Measurements from ENCODE around the gene CR1L. TPM values are rescaled to one million over a fixed set of nuclear protein-coding genes. Genes with fewer than 3 reads are reported as not detected.
A peak's percentile ranks its signal among the peaks of the same experiment; 100 is the strongest.

CR1L gene
- 155 and 191 TPM in 2 replicates for total RNA-seq (2011; cell fraction: chromatin; rRNA removed; ENCODE audit: low replicate concordance)
- total RNA-seq (2011; cell fraction: nucleolus; rRNA removed): 84.4 and 92.0 TPM in 2 replicates
- total RNA-seq (2011; cell fraction: nucleoplasm; rRNA removed): 106 and 111 TPM in 2 replicates
- 10.1 and 11.9 TPM in 2 replicates for total RNA-seq (2014; rRNA removed)
- 22.6 and 26.2 TPM in 2 replicates for total RNA-seq (2014; rRNA removed; fragmentation: Illumina TruSeq; extraction: Trizol)
- 12.7 and 14.2 TPM in 2 replicates for total RNA-seq (2015; rRNA removed; fragmentation: Illumina TruSeq; extraction: Trizol)
- total RNA-seq (2021): 30.0 and 33.7 TPM in 2 replicates
- polyA plus RNA-seq (2011; rRNA removed): 37.8 and 45.4 TPM in 2 replicates
- polyA plus RNA-seq (2011; cell fraction: cytosol; rRNA removed): 45.9 and 63.7 TPM in 2 replicates
- polyA plus RNA-seq (2011; cell fraction: nucleus; rRNA removed): 126 and 140 TPM in 2 replicates
- polyA plus RNA-seq (2012): 15.0 and 22.9 TPM in 2 replicates
- 37.0 and 51.1 TPM in 2 replicates for polyA plus RNA-seq (2014; fragmentation: Illumina TruSeq; extraction: Trizol)
- 10 to 100 TPM; 53.4 to 74.8 TPM for polyA plus RNA-seq (2014; fragmentation: Nextera tagmentation; extraction: Ambion mirVana)
- 34.3 and 35.1 TPM in 2 replicates for polyA plus RNA-seq (2014; rRNA removed)
- 54.6 and 74.7 TPM in 2 replicates for polyA minus RNA-seq (2011; rRNA and poly(A)+ RNA removed)
- 27.0 and 30.3 TPM in 2 replicates for polyA minus RNA-seq (2011; cell fraction: cytosol; rRNA and poly(A)+ RNA removed)
- polyA minus RNA-seq (2011; cell fraction: nucleus; rRNA and poly(A)+ RNA removed): 88.5 and 136 TPM in 2 replicates
- Bru-seq, nascent RNA: percentile 73 among the genes with signal in this experiment
- percentile 81 among the genes with signal in this experiment for BruChase-seq, experiment 1, labeled RNA remaining after a 2-hour chase
- percentile 80 among the genes with signal in this experiment for BruChase-seq, experiment 2, labeled RNA remaining after a 6-hour chase
- long read RNA-seq, experiment 1, transcript CR1L-205 (4 exons, 663 nt): major isoform, 27 of 49 reads
- long read RNA-seq, experiment 1, partial matches to known transcripts: 3 of 49 reads
- long read RNA-seq, experiment 1, other reads (novel, unspliced or antisense): 19 of 49 reads
- long read RNA-seq, experiment 2, transcript CR1L-205 (4 exons, 663 nt): major isoform, 30 of 42 reads
- long read RNA-seq, experiment 2, partial matches to known transcripts: 3 of 42 reads
- long read RNA-seq, experiment 2, other reads (novel, unspliced or antisense): 9 of 42 reads
- long read RNA-seq, experiment 3, transcript CR1L-205 (4 exons, 663 nt): major isoform, 24 of 39 reads
- long read RNA-seq, experiment 3, partial matches to known transcripts: 2 of 39 reads
- long read RNA-seq, experiment 3, other reads (novel, unspliced or antisense): 13 of 39 reads

DNA sequence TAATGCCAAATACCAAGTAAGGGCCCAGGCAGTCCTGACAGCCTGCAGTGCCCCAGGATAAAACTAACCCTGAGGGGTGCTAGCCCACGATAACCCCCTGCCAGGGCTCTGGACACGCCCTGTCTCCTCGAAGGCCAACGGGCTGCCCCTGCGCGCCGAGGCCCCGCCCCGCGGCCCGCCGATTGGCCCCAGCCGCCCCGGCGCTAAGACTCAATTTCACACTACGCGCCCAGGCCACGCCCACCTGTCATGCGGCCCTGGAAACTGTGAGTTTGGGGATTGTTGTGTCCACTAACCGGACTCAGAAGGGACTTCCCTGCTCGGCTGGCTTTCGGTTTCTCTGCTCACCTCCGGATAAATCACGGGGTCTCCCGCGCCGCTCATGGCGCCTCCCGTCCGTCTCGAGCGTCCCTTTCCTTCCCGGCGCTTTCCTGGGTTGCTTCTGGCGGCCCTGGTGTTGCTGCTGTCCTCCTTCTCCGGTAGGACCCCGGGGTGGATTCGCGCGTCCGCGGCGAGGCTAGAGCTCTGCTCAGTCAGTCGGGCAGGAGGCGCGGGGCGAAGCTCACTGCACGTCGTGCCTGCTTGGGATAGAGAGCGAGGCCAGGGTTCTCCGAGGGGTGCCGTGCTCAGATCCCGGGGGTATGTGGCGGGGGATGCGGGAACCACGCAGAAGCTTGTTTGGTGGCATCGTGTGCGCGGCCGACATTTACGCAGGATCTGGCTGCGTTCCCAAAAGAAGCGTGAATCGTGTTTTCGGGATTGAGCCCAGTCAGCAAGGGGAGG is at the start of gene CR1L:
CR1L (plus strand) TSS at position 282 of the 783 bp plus-strand sequence; CDS start at position 383, 101 bp downstream.
- FAIRE-seq: peak; percentile 69
- Histone ChIP-seq H3K27ac (ENCODE audit: extremely low read depth, low read depth, low read length) (peak within 1 kb of the TSS; percentile 80), H3K27me3 (ENCODE audit: control insufficient read depth in 2 of 2, insufficient read depth in 2 of 2, low read length in 2 of 2) (no peaks in the 10 kb centered on the region), H3K9ac (ENCODE audit: insufficient read depth in 1 of 2, low read depth in 2 of 2, low read length in 2 of 2) (peak within 1 kb of the TSS; percentile 75 to 96), H2AFZ (ENCODE audit: low read depth, low read length) (peak within 1 kb of the TSS; percentile 80), H3K9me1 (ENCODE audit: control insufficient read depth, insufficient read depth, low read length) (no peaks in the 10 kb centered on the region), H3K4me1 (replicated peaks in 1 of 2; ENCODE audit: control insufficient read depth in 2 of 2, insufficient read depth in 2 of 2, low read length in 2 of 2) (peaks cover 23 to 25% of the 10 kb centered on the region in 2 experiments), H3K36me3 (ENCODE audit: control insufficient read depth, insufficient read depth, low read length) (peaks cover 3% of the 10 kb centered on the region; the same call in 2 of the 3 replicates), H4K20me1 (replicated peaks; ENCODE audit: control insufficient read depth, insufficient read depth, low read length) (no peaks in the 10 kb centered on the region), H3K79me2 (ENCODE audit: control insufficient read depth, insufficient read depth, low read length) (peaks cover 52% of the 10 kb centered on the region), H3K4me2 (ENCODE audit: insufficient read depth, low read length) (peak within 1 kb of the TSS; percentile 96), H3K4me3 (peak within 1 kb of the TSS; percentile 67), H3K9me3 (replicated peaks; ENCODE audit: control insufficient read depth, insufficient read depth, low read depth, low read length) (no peaks in the 10 kb centered on the region)
- POLR2A ChIA-PET: interaction anchor here (0.6 to 1.5 kb wide), 6 partner anchors 11 to 1967 kb away, joined by 3 to 7 read pairs (median 4); no protein-coding TSS in a partner anchor
- peak; percentile 87 for ATAC-seq
- CTCF ChIA-PET (ENCODE audit: low intra/inter-chr PET ratio): no interaction called here
- BruUV-seq (replicated peaks): TSS peak; percentile 52
- peak; percentile 95 to 99 (median 96) for DNase-seq (ENCODE audit: extremely low read depth in 1 of 4, low spot score in 3 of 4)
- intact Hi-C loops (cut with micrococcal nuclease): loop anchor here (5.0 to 10.0 kb wide), 2 partner anchors 107 to 590 kb away; partner anchors contain the start of genes CD46, PFKFB2 and YOD1
- under 1% methylated on average over 58 of the region's 65 CpGs for WGBS (ENCODE audit: insufficient coverage, low coverage, missing lambda C conversion rate)
- in situ Hi-C loops (cut with MboI): no loop called here
- peak; percentile 70 for TF ChIP-seq TCF3 (CRISPR knock-in tag; IDR thresholded peaks at IDR 0.05)
- TF ChIP-seq SMARCA5 (IDR thresholded peaks at IDR 0.05): 0 out of 2 replicates have a peak, but pooled peaks have one; percentile 64
- TF ChIP-seq MBD2 (IDR thresholded peaks at IDR 0.05; ENCODE audit: borderline replicate concordance, low read depth): peak; percentile 66
- peak; percentile 64; the same call in 1 of the 2 replicates for TF ChIP-seq PML (IDR thresholded peaks at IDR 0.05; ENCODE audit: low read length)
- 0 out of 2 replicates have a peak, but pooled peaks have one; percentile 14 for TF ChIP-seq ESRRA (IDR thresholded peaks at IDR 0.05; ENCODE audit: borderline replicate concordance, low read depth)
- no peak for TF ChIP-seq TFAM (CRISPR knock-in tag; conservative IDR thresholded peaks at IDR 0.05)
- TF ChIP-seq, protein P1, sequence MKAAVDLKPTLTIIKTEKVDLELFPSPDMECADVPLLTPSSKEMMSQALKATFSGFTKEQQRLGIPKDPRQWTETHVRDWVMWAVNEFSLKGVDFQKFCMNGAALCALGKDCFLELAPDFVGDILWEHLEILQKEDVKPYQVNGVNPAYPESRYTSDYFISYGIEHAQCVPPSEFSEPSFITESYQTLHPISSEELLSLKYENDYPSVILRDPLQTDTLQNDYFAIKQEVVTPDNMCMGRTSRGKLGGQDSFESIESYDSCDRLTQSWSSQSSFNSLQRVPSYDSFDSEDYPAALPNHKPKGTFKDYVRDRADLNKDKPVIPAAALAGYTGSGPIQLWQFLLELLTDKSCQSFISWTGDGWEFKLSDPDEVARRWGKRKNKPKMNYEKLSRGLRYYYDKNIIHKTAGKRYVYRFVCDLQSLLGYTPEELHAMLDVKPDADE (conservative IDR thresholded peaks at IDR 0.05; ENCODE audit: control insufficient read depth, low read depth, low read length): 0 out of 2 replicates have a peak, but pooled peaks have one; percentile 57
- TF ChIP-seq SUPT5H (IDR thresholded peaks at IDR 0.05): peak; percentile 82
- peak; percentile 70 for TF ChIP-seq POLR2B (IDR thresholded peaks at IDR 0.05; ENCODE audit: low read depth, partially characterized antibody)
- TF ChIP-seq, protein P2, sequence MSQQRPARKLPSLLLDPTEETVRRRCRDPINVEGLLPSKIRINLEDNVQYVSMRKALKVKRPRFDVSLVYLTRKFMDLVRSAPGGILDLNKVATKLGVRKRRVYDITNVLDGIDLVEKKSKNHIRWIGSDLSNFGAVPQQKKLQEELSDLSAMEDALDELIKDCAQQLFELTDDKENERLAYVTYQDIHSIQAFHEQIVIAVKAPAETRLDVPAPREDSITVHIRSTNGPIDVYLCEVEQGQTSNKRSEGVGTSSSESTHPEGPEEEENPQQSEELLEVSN (IDR thresholded peaks at IDR 0.05; ENCODE audit: borderline replicate concordance in 1 of 2, extremely low read depth in 1 of 2, insufficient read depth in 1 of 2, insufficient read length in 1 of 2, low read depth in 1 of 2, low read length in 1 of 2, poor library complexity in 1 of 2, severe bottlenecking in 1 of 2): peak; percentile 22 to 90
- peak; percentile 61; the same call in 1 of the 2 replicates for TF ChIP-seq PHF8 (IDR thresholded peaks at IDR 0.05; ENCODE audit: borderline replicate concordance, low read length)
- peak; percentile 47 for TF ChIP-seq PCBP1 (IDR thresholded peaks at IDR 0.05; ENCODE audit: low read depth, low read length, poor library complexity, severe bottlenecking)
- TF ChIP-seq SMAD4 (CRISPR knock-in tag; conservative IDR thresholded peaks at IDR 0.05): 0 out of 2 replicates have a peak, but pooled peaks have one; percentile 51

Data from K562 (cell line).